Small intestine (tissue), 7 donors: ENCODE measurements around the gene NEK3. TPM values are rescaled to one million over a fixed set of nuclear protein-coding genes. Genes with fewer than 3 reads are reported as not detected.
"Not testable (repeated sequence)": the region's sequence is repeated elsewhere in the genome, so short reads cannot be mapped to it uniquely, and the experiment has no call there.

Experiments
- DNase-seq, 2 donors: peaks; one replicate each; pipeline versions ENCODE4 v3.0.0 to v3.0.0-alpha.2; 2013
- FAIRE-seq: peaks from 2 replicates; lab custom pipeline; 2012; peaks lifted over from hg19 to GRCh38; lab: Jason Lieb, UNC
- H3K27ac ChIP-seq, 3 donors: one replicate each; pipeline ENCODE4 v1.5.1; 2013; ENCODE audit warnings: low read length in 2 of 3, mild to moderate bottlenecking in 2 of 3, control low read depth in 1 of 3, inconsistent platforms in 1 of 3, low read depth in 1 of 3, moderate library complexity in 1 of 3
- H3K27me3 ChIP-seq, 3 donors: one replicate each; pipeline ENCODE4 v1.6.1; 2013; ENCODE audit warnings: low read length in 3 of 3, inconsistent platforms in 1 of 3; ENCODE audit not compliant: control insufficient read depth in 3 of 3, insufficient read depth in 3 of 3
- H3K36me3 ChIP-seq, 3 donors: one replicate each; pipeline ENCODE4 v1.6.1; 2013; ENCODE audit warnings: low read length in 3 of 3, inconsistent platforms in 1 of 3, low read depth in 1 of 3, mild to moderate bottlenecking in 1 of 3, moderate library complexity in 1 of 3; ENCODE audit not compliant: control insufficient read depth in 3 of 3, insufficient read depth in 2 of 3
- H3K4me1 ChIP-seq, 3 donors: one replicate each; pipeline ENCODE4 v1.6.1; 2013; ENCODE audit warnings: low read length in 2 of 3, inconsistent platforms in 1 of 3, low read depth in 1 of 3, mild to moderate bottlenecking in 1 of 3, moderate library complexity in 1 of 3; ENCODE audit not compliant: control insufficient read depth in 3 of 3, insufficient read depth in 2 of 3
- H3K4me3 ChIP-seq, 3 donors: one replicate each; pipeline ENCODE4 v1.5.1; 2013; ENCODE audit warnings: low read length in 3 of 3, control low read depth in 1 of 3, inconsistent platforms in 1 of 3, low read depth in 1 of 3, mild to moderate bottlenecking in 1 of 3, moderate library complexity in 1 of 3
- H3K9me3 ChIP-seq, 2 donors: one replicate each; pipeline ENCODE4 v1.6.1; 2013; ENCODE audit warnings: low read depth in 1 of 2, low read length in 1 of 2; ENCODE audit not compliant: control insufficient read depth in 2 of 2, insufficient read depth in 1 of 2
- WGBS, 3 donors: extraction: QIAGEN DNeasy Blood & Tissue Kit; methylation state at CpG; one replicate each; pipeline ENCODE4 v1.1.7; 2013; 5-methylcytosine and 5-hydroxymethylcytosine counted together
- polyA plus RNA-seq, 4 donors: library from polyadenylated mRNA; stranded (reverse) in 3 of 4; unstranded in 1 of 4; fragments of 200-250 nt in 3 of 4; fragments of 120-200 nt in 1 of 4; gene quantifications; one replicate each; pipeline versions ENCODE4 v1.2.1 to v1.2.3, GENCODE V29; 2013
- donor health status: healthy with polysubstance abuse.
- donor health status: control.
- donor health status: control.
- donor health status: Bipolar disorder and iron deficiency.
- donor health status: healthy.

NEK3 gene
- polyA plus RNA-seq, 4 donors, result 20.6 to 44.3 (median 38.1) TPM

- DNase-seq, H3K27me3 ChIP-seq, H3K27ac ChIP-seq, H3K9me3 ChIP-seq, FAIRE-seq, H3K4me3 ChIP-seq: not testable (repeated sequence)
- peaks cover 0 to 22% (median 2%) of the 10 kb centered on the region in 3 donors for H3K36me3 ChIP-seq
- 56 to 86% (median 77%) methylated on average over 3 of the region's 3 CpGs for WGBS, 3 donors
- H3K4me1 ChIP-seq, result peaks cover 7 to 34% (median 8%) of the 10 kb centered on the region in 3 donors
Measured at GRCh38 chr13:52163878-52164277, 4.5 kb upstream of the NEK3 start.

GRCh38 chr13:52162279-52163101 lies 3.1 kb upstream of the NEK3 start:
- no peaks in the 10 kb centered on the region for H3K9me3 ChIP-seq
- peak; percentile 53 to 56 for DNase-seq
- no peak overlapping the region for H3K4me3 ChIP-seq
- no peak for FAIRE-seq
- peaks cover 0 to 14% (median 0%) of the 10 kb centered on the region in 3 donors for H3K36me3 ChIP-seq
- WGBS, 3 donors, result 16 to 52% (median 36%) methylated on average over 5 of the region's 5 CpGs
- H3K27ac ChIP-seq, result peak overlapping the region in 2 of 3 donors; percentile 71 to 72
- peaks cover 7 to 34% (median 8%) of the 10 kb centered on the region in 3 donors for H3K4me1 ChIP-seq
- no peaks in the 10 kb centered on the region for H3K27me3 ChIP-seq

- Histone ChIP-seq H3K27ac (peak overlapping the region; percentile 29 to 72 (median 67)), H3K4me3 (no peak overlapping the region), H3K9me3 (no peaks in the 10 kb centered on the region), H3K4me1 (peaks cover 7 to 42% (median 12%) of the 10 kb centered on the region in 3 donors), H3K27me3 (no peaks in the 10 kb centered on the region), H3K36me3 (peaks cover 0 to 5% (median 0%) of the 10 kb centered on the region in 3 donors)
- DNase-seq (peak; percentile 71 to 80), FAIRE-seq (no peak)
- WGBS, 3 donors, result 19 to 63% (median 53%) methylated on average over 3 of the region's 3 CpGs
Measured at GRCh38 chr13:52161181-52161646, 1.8 kb upstream of the NEK3 start.

- Histone ChIP-seq H3K4me3 (no peak overlapping the region), H3K27me3 (no peaks in the 10 kb centered on the region), H3K27ac (peak overlapping the region; percentile 67 to 72 (median 68)), H3K36me3 (peaks cover 0 to 6% (median 0%) of the 10 kb centered on the region in 3 donors), H3K4me1 (peaks cover 7 to 42% (median 12%) of the 10 kb centered on the region in 3 donors), H3K9me3 (no peaks in the 10 kb centered on the region)
- no peak for DNase-seq
- no peak for FAIRE-seq
- 53 to 64% (median 56%) methylated on average over 6 of the region's 6 CpGs for WGBS, 3 donors
Measured at GRCh38 chr13:52160506-52160905, 1.1 kb upstream of the NEK3 start.

- H3K4me1 ChIP-seq, result peaks cover 7 to 42% (median 12%) of the 10 kb centered on the region in 3 donors
- FAIRE-seq, result no peak
Measured at GRCh38 chr13:52160053-52160452, 656 bp upstream of the NEK3 start.

GRCh38 chr13:52158629-52159158 lies 703 bp downstream of the NEK3 start:
- Histone ChIP-seq H3K9me3 (no peaks in the 10 kb centered on the region), H3K4me3 (peak overlapping the region; percentile 80 to 84 (median 82)), H3K27me3 (no peaks in the 10 kb centered on the region), H3K36me3 (peaks cover 0 to 10% (median 0%) of the 10 kb centered on the region in 3 donors), H3K4me1 (peaks cover 5 to 42% (median 12%) of the 10 kb centered on the region in 3 donors), H3K27ac (peak overlapping the region; percentile 66 to 89 (median 72))
- WGBS, 3 donors, result 7 to 10% (median 10%) methylated on average over 17 of the region's 17 CpGs
- FAIRE-seq (no peak), DNase-seq (peak in 1 of 2 donors; percentile 53)

More at GRCh38 chr13:52160053-52160452, 656 bp upstream of the NEK3 start:
- WGBS, 3 donors, result 92 to 96% (median 94%) methylated on average over 6 of the region's 6 CpGs
- no peaks in the 10 kb centered on the region for H3K27me3 ChIP-seq
- peak overlapping the region in 2 of 3 donors; percentile 72 to 89 for H3K27ac ChIP-seq
- no peak overlapping the region for H3K4me3 ChIP-seq
- no peak for DNase-seq
- H3K36me3 ChIP-seq, result peaks cover 0 to 6% (median 0%) of the 10 kb centered on the region in 3 donors
- H3K9me3 ChIP-seq, result no peaks in the 10 kb centered on the region

GRCh38 chr13:52156724-52157261 lies 2.6 kb downstream of the NEK3 start:
- no peak for FAIRE-seq
- H3K4me3 ChIP-seq, result no peak overlapping the region
- DNase-seq, result no peak
- no peaks in the 10 kb centered on the region for H3K9me3 ChIP-seq
- WGBS, 3 donors, result 8 to 35% (median 14%) methylated on average over 1 of the region's 1 CpG
- no peak overlapping the region for H3K27ac ChIP-seq
- peaks cover 0 to 10% (median 0%) of the 10 kb centered on the region in 3 donors for H3K36me3 ChIP-seq
- H3K27me3 ChIP-seq, result no peaks in the 10 kb centered on the region
- H3K4me1 ChIP-seq, result peaks cover 2 to 26% (median 9%) of the 10 kb centered on the region in 3 donors

GRCh38 chr13:52155177-52155576 lies 4.2 kb downstream of the NEK3 start:
- Histone ChIP-seq H3K27me3 (no peaks in the 10 kb centered on the region), H3K9me3 (no peaks in the 10 kb centered on the region), H3K4me1 (peaks cover 2 to 15% (median 7%) of the 10 kb centered on the region in 3 donors), H3K36me3 (peaks cover 4 to 13% (median 6%) of the 10 kb centered on the region in 3 donors), H3K27ac (no peak overlapping the region), H3K4me3 (no peak overlapping the region)
- peak; percentile 32 to 50 for DNase-seq
- FAIRE-seq, result no peak
- 83 to 91% (median 87%) methylated on average over 1 of the region's 1 CpG for WGBS, 3 donors
